Measurements from ENCODE around the gene POLR1A. TPM values are rescaled to one million over a fixed set of nuclear protein-coding genes. Genes with fewer than 3 reads are reported as not detected.
A peak's percentile ranks its signal among the peaks of the same experiment; 100 is the strongest.
"Not testable (repeated sequence)": the region's sequence is repeated elsewhere in the genome, so short reads cannot be mapped to it uniquely, and the experiment has no call there.

The POLR1A gene
- polyA plus RNA-seq, 3 donors, result 0.45 to 2.1 (median 1.6) TPM

GRCh38 chr2:85994421-85994777, 111.3 kb downstream of the POLR1A start:
- Mint-ChIP-seq H3K36me3 (peaks cover 3 to 10% of the 10 kb centered on the region in 2 donors), H3K27me3 (ENCODE audit: low read depth in 3 of 3) (no peaks in the 10 kb centered on the region), H3K4me3 (no peak overlapping the region), H3K4me1 (peaks cover 74% of the 10 kb centered on the region), H3K9me3 (peaks cover 0 to 3% (median 0%) of the 10 kb centered on the region in 7 donors), H3K27ac (peak overlapping the region; percentile 81 to 95 (median 91))
- Histone ChIP-seq H3K9me3 (replicated peaks in 1 of 2; ENCODE audit: control insufficient read depth in 1 of 2, insufficient read depth in 1 of 2, low read length in 2 of 2) (no peaks in the 10 kb centered on the region), H3K27ac (ENCODE audit: low read depth in 1 of 2, low read length in 2 of 2) (peak overlapping the region; percentile 88), H4K20me1 (ENCODE audit: insufficient read depth, low read length) (no peaks in the 10 kb centered on the region), H3K4me3 (replicated peaks in 1 of 3; ENCODE audit: low read depth in 2 of 3, low read length in 3 of 3) (peak overlapping the region in 1 of 3 experiments; percentile 19), H3K36me3 (replicated peaks in 1 of 2; ENCODE audit: control insufficient read depth in 1 of 2, insufficient read depth in 2 of 2, low read length in 2 of 2) (no peaks in the 10 kb centered on the region), H3K4me1 (ENCODE audit: control insufficient read depth in 1 of 2, insufficient read depth in 2 of 2, low read length in 2 of 2) (peaks cover 70 to 73% of the 10 kb centered on the region in 2 donors), H3K4me2 (replicated peaks; ENCODE audit: extremely low read depth, low read length, poor library complexity, severe bottlenecking) (peak overlapping the region; percentile 13), H2AFZ (ENCODE audit: insufficient read depth, low read depth, low read length, poor library complexity, severe bottlenecking) (no peak overlapping the region), H3K27me3 (ENCODE audit: control insufficient read depth in 2 of 2, insufficient read depth in 2 of 2, low read length in 2 of 2) (no peaks in the 10 kb centered on the region), H3K79me2 (ENCODE audit: insufficient read depth, low read length) (no peaks in the 10 kb centered on the region), H3K9ac (ENCODE audit: insufficient read depth, low read length, poor library complexity, severe bottlenecking) (no peak overlapping the region)
- intact Hi-C loops (cut with micrococcal nuclease), result loop anchor here in 1 of 2 donors (5.0 kb wide), 1 partner anchor 43 kb away; no protein-coding TSS in a partner anchor
- no peak for DNase-seq
- WGBS (ENCODE audit: insufficient coverage), result no CpG with 5 or more reads among the region's 3 CpGs
- TF ChIP-seq CTCF (IDR thresholded peaks at IDR 0.05), result no peak

GRCh38 chr2:85992611-85993010, 113.1 kb downstream of the POLR1A start:
- Histone ChIP-seq H3K36me3 (replicated peaks in 1 of 2; ENCODE audit: control insufficient read depth in 1 of 2, insufficient read depth in 2 of 2, low read length in 2 of 2) (no peaks in the 10 kb centered on the region), H3K9ac (ENCODE audit: insufficient read depth, low read length, poor library complexity, severe bottlenecking) (no peak overlapping the region), H3K27ac (ENCODE audit: low read depth in 1 of 2, low read length in 2 of 2) (no peak overlapping the region), H4K20me1 (ENCODE audit: insufficient read depth, low read length) (no peaks in the 10 kb centered on the region), H3K4me2 (replicated peaks; ENCODE audit: extremely low read depth, low read length, poor library complexity, severe bottlenecking) (no peak overlapping the region), H3K79me2 (ENCODE audit: insufficient read depth, low read length) (no peaks in the 10 kb centered on the region), H2AFZ (ENCODE audit: insufficient read depth, low read depth, low read length, poor library complexity, severe bottlenecking) (no peak overlapping the region), H3K4me3 (replicated peaks in 1 of 3; ENCODE audit: low read depth in 2 of 3, low read length in 3 of 3) (no peak overlapping the region), H3K27me3 (ENCODE audit: control insufficient read depth in 2 of 2, insufficient read depth in 2 of 2, low read length in 2 of 2) (no peaks in the 10 kb centered on the region), H3K9me3 (replicated peaks in 1 of 2; ENCODE audit: control insufficient read depth in 1 of 2, insufficient read depth in 1 of 2, low read length in 2 of 2) (no peaks in the 10 kb centered on the region), H3K4me1 (ENCODE audit: control insufficient read depth in 1 of 2, insufficient read depth in 2 of 2, low read length in 2 of 2) (peaks cover 52 to 55% of the 10 kb centered on the region in 2 donors)
- DNase-seq, result no peak
- Mint-ChIP-seq H3K4me3 (no peak overlapping the region), H3K27ac (peak overlapping the region in 4 of 7 donors; percentile 52 to 64 (median 54)), H3K27me3 (ENCODE audit: low read depth in 3 of 3) (peaks cover 0 to 1% (median 0%) of the 10 kb centered on the region in 3 donors), H3K9me3 (peaks cover 0 to 3% (median 0%) of the 10 kb centered on the region in 7 donors), H3K36me3 (peaks cover 3 to 9% of the 10 kb centered on the region in 2 donors), H3K4me1 (peaks cover 61% of the 10 kb centered on the region)
- TF ChIP-seq CTCF (IDR thresholded peaks at IDR 0.05), result no peak
- intact Hi-C loops (cut with micrococcal nuclease), result loop anchor here in 1 of 2 donors (5.0 kb wide), 1 partner anchor 45 kb away; no protein-coding TSS in a partner anchor

- peaks cover 55% of the 10 kb centered on the region for H3K4me1 Mint-ChIP-seq
- not testable (repeated sequence) for H3K9ac ChIP-seq (ENCODE audit: insufficient read depth, low read length, poor library complexity, severe bottlenecking)
These were observed 113.6 kb downstream of the POLR1A start for GRCh38 chr2:85992053-85992452.

More at GRCh38 chr2:85992053-85992452, 113.6 kb downstream of the POLR1A start:
- H3K4me1 ChIP-seq (ENCODE audit: control insufficient read depth in 1 of 2, insufficient read depth in 2 of 2, low read length in 2 of 2), result peaks cover 47 to 50% of the 10 kb centered on the region in 2 donors
- not testable (repeated sequence) for H3K4me3 Mint-ChIP-seq; DNase-seq; H3K9me3 Mint-ChIP-seq; H3K27me3 Mint-ChIP-seq (ENCODE audit: low read depth in 3 of 3); H3K4me2 ChIP-seq (replicated peaks; ENCODE audit: extremely low read depth, low read length, poor library complexity, severe bottlenecking); H3K27me3 ChIP-seq (ENCODE audit: control insufficient read depth in 2 of 2, insufficient read depth in 2 of 2, low read length in 2 of 2); H3K9me3 ChIP-seq (replicated peaks in 1 of 2; ENCODE audit: control insufficient read depth in 1 of 2, insufficient read depth in 1 of 2, low read length in 2 of 2); H3K79me2 ChIP-seq (ENCODE audit: insufficient read depth, low read length); H2AFZ ChIP-seq (ENCODE audit: insufficient read depth, low read depth, low read length, poor library complexity, severe bottlenecking); H3K36me3 ChIP-seq (replicated peaks in 1 of 2; ENCODE audit: control insufficient read depth in 1 of 2, insufficient read depth in 2 of 2, low read length in 2 of 2); H3K27ac ChIP-seq (ENCODE audit: low read depth in 1 of 2, low read length in 2 of 2); H4K20me1 ChIP-seq (ENCODE audit: insufficient read depth, low read length); H3K36me3 Mint-ChIP-seq; H3K4me3 ChIP-seq (replicated peaks in 1 of 3; ENCODE audit: low read depth in 2 of 3, low read length in 3 of 3)
- WGBS (ENCODE audit: insufficient coverage), result 100% methylated on average over 3 of the region's 9 CpGs
- peak overlapping the region in 1 of 7 donors; percentile 72 for H3K27ac Mint-ChIP-seq
- intact Hi-C loops (cut with micrococcal nuclease), result loop anchor here in 1 of 2 donors (5.0 kb wide), 1 partner anchor 45 kb away; no protein-coding TSS in a partner anchor
